GM23248 (cell line): ENCODE data around the gene PREX1. TPM values are rescaled to one million over a fixed set of nuclear protein-coding genes. Genes with fewer than 3 reads are reported as not detected.

Experiments
- DNase-seq: peaks from one replicate; pipeline ENCODE4 v3.0.0-alpha.2; 2015
- H2AFZ ChIP-seq: fragments of 200-600 bp; sonication (generic); 2 replicates; pipeline ENCODE4 v1.6.1; 2016; ENCODE audit warnings: antibody characterized with exemption
- H3F3A ChIP-seq: fragments of 200-600 bp; sonication (generic); 2 replicates; pipeline ENCODE4 v1.6.1; 2016; ENCODE audit warnings: mild to moderate bottlenecking, antibody characterized with exemption, mixed run types; ENCODE audit not compliant: insufficient read depth
- H3K27ac ChIP-seq: fragments of 200-600 bp; sonication (generic); 2 replicates; pipeline ENCODE4 v1.5.1; 2016; ENCODE audit warnings: mild to moderate bottlenecking
- H3K27me3 ChIP-seq: fragments of 200-600 bp; sonication (generic); replicated peaks from 2 replicates; pipeline ENCODE4 v1.6.1; 2016; ENCODE audit warnings: mild to moderate bottlenecking; ENCODE audit not compliant: insufficient read depth
- H3K36me3 ChIP-seq: fragments of 200-600 bp; sonication (generic); 2 replicates; pipeline ENCODE4 v1.6.1; 2016; ENCODE audit warnings: low read depth, mild to moderate bottlenecking
- H3K4me1 ChIP-seq: fragments of 200-600 bp; sonication (generic); 2 replicates; pipeline ENCODE4 v1.6.1; 2016; ENCODE audit warnings: mild to moderate bottlenecking; ENCODE audit not compliant: insufficient read depth
- H3K4me2 ChIP-seq: fragments of 200-600 bp; sonication (generic); one replicate; pipeline ENCODE4 v1.6.1; 2016; ENCODE audit warnings: mild to moderate bottlenecking; ENCODE audit not compliant: unreplicated experiment
- H3K4me3 ChIP-seq: fragments of 200-600 bp; sonication (generic); 2 replicates; pipeline ENCODE4 v1.5.1; 2016; ENCODE audit warnings: mild to moderate bottlenecking
- H3K79me2 ChIP-seq: fragments of 200-600 bp; sonication (generic); 2 replicates; pipeline ENCODE4 v1.6.1; 2016; ENCODE audit warnings: mild to moderate bottlenecking; ENCODE audit not compliant: insufficient read depth
- H3K9ac ChIP-seq: fragments of 200-600 bp; sonication (generic); 2 replicates; pipeline ENCODE4 v1.6.1; 2016; ENCODE audit warnings: mild to moderate bottlenecking
- H3K9me2 ChIP-seq: fragments of 200-600 bp; sonication (generic); 2 replicates; pipeline ENCODE4 v1.6.1; 2016; ENCODE audit warnings: mixed run types, mild to moderate bottlenecking, moderate library complexity; ENCODE audit not compliant: insufficient read depth
- H3K9me3 ChIP-seq: fragments of 200-600 bp; sonication (generic); one replicate; pipeline ENCODE4 v1.6.1; 2017; ENCODE audit warnings: low read depth
- H4K20me1 ChIP-seq: fragments of 200-600 bp; sonication (generic); 2 replicates; pipeline ENCODE4 v1.6.0; 2016; ENCODE audit not compliant: insufficient read depth
- EZH2 ChIP-seq: fragments of 200-600 bp; sonication (generic); IDR thresholded peaks from 2 replicates; pipeline ENCODE4 v1.6.1; 2018; ENCODE audit warnings: antibody characterized with exemption, mild to moderate bottlenecking; ENCODE audit not compliant: insufficient read depth, poor library complexity, severe bottlenecking
- EZH2phosphoT487 ChIP-seq: fragments of 200-600 bp; sonication (generic); IDR thresholded peaks from 2 replicates; pipeline ENCODE4 v1.6.1; 2018; ENCODE audit warnings: antibody characterized with exemption, moderate library complexity, mild to moderate bottlenecking, low read depth; ENCODE audit not compliant: insufficient read depth
- WGBS, 2 experiments: methylation state at CpG; one replicate each; pipeline ENCODE4 v1.1.6; 2015 to 2017; ENCODE audit warnings: low lambda C conversion rate in 2 of 2, low coverage in 1 of 2; ENCODE audit errors: missing lambda C conversion rate in 2 of 2; 5-methylcytosine and 5-hydroxymethylcytosine counted together
- in situ Hi-C: fragments of 300-500 bp; cut with MboI; formaldehyde crosslinking; loops from 2 replicates; pipeline ENCODE4 v1.15.0; 2020
- polyA plus RNA-seq: library from polyadenylated mRNA; unstranded; fragments of >200 nt; fragmentation: Nextera tagmentation; extraction: Ambion mirVana; gene quantifications from 2 replicates; pipeline ENCODE4 v1.2.1, GENCODE V29; 2016
- total RNA-seq: library from RNA; depleted of rRNA; stranded (reverse); fragments of >200 nt; shearing (Covaris generic); gene quantifications from 2 replicates; pipeline ENCODE4 v1.2.3, GENCODE V29; 2014

The PREX1 gene
- total and polyA plus RNA-seq, 2 experiments from 2014 or later = 0.13 to 0.65 TPM

DNA sequence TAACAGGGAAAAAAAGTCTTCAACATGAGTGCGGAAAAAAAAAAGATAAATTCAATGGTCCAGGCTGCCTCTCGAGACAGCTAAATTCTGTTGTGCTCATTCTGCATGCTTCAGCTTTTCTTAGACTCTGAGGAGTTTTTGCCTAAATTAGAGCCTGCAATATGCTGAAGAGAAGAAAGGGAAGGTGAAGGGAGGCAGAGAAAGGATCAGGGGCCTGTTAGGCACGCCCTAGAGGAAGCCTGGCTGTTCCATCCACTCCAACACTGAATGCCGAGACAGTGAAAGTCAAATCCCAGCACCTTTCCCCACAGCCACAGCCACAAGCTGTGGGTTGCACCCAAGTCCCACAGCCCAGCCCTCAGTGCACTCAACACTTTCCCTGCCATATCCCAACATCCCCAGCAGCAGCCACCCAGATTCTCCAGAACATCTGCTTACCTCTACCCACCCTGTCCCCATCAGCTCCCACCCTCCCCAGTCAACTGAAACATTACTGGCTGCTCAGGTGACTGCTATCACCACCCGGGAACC is 37.3 kb downstream of the PREX1 start:
- Histone ChIP-seq H3K27me3 (peaks cover 11% of the 10 kb centered on the region; the same call in 1 of the 2 replicates), H2AFZ (no peak overlapping the region), H3K4me1 (peaks cover 24% of the 10 kb centered on the region), H3K79me2 (no peaks in the 10 kb centered on the region), H3K9ac (no peak overlapping the region), H3K4me3 (no peak overlapping the region), H3K9me3 (no peaks in the 10 kb centered on the region), H3K4me2 (no peak overlapping the region), H3F3A (peaks cover 5% of the 10 kb centered on the region; the same call in 1 of the 2 replicates), H3K27ac (no peak overlapping the region), H3K36me3 (no peaks in the 10 kb centered on the region), H4K20me1 (no peaks in the 10 kb centered on the region), H3K9me2 (no peaks in the 10 kb centered on the region)
- DNase-seq = no peak
- TF ChIP-seq EZH2phosphoT487 = no peak
- no peak for TF ChIP-seq EZH2
- in situ Hi-C loops = no loop called here
- 83% methylated on average over 5 of the region's 5 CpGs for WGBS, 2 experiments

- H3K9ac ChIP-seq = no peak overlapping the region
- H2AFZ ChIP-seq = no peak overlapping the region
- no peak overlapping the region for H3K4me3 ChIP-seq
- H3K9me2 ChIP-seq = no peaks in the 10 kb centered on the region
- peaks cover 5% of the 10 kb centered on the region; the same call in 1 of the 2 replicates for H3F3A ChIP-seq
- H3K36me3 ChIP-seq = no peaks in the 10 kb centered on the region
- H3K9me3 ChIP-seq = no peaks in the 10 kb centered on the region
- DNase-seq = no peak
- H3K27ac ChIP-seq = no peak overlapping the region
- no peak overlapping the region for H3K4me2 ChIP-seq
- no peaks in the 10 kb centered on the region for H3K79me2 ChIP-seq
- TF ChIP-seq EZH2phosphoT487 (no peak), EZH2 (no peak)
- peaks cover 11% of the 10 kb centered on the region; the same call in 1 of the 2 replicates for H3K27me3 ChIP-seq
- peaks cover 24% of the 10 kb centered on the region for H3K4me1 ChIP-seq
- H4K20me1 ChIP-seq = no peaks in the 10 kb centered on the region
- WGBS, 2 experiments = 85 to 89% methylated on average over 9 of the region's 9 CpGs
- in situ Hi-C loops = no loop called here
Measured at GRCh38 chr20:48789781-48790472, 37.9 kb downstream of the PREX1 start.

DNA sequence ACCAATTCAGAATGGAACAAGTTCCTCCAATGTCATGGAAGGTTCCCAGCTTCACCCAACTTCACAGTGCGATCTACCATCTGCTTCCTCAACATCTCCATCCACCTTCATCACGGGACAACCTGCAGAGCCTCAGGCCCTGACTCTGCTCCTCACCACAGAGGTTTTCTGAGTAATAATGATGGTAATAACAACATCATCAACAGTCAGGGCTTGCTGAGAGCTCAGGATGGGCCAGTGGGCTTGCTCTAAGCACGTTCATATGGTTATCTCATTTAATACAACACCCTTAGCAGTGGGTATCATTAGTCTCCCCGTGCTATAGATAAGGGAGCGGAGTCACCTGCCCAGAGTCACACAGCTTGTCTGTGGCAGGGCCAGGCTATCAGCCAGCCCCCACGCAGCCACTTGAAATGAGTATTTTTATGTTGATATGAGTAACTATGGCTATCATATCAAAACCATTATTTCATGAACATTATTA is 38.6 kb downstream of the PREX1 start:
- in situ Hi-C loops = no loop called here

DNA sequence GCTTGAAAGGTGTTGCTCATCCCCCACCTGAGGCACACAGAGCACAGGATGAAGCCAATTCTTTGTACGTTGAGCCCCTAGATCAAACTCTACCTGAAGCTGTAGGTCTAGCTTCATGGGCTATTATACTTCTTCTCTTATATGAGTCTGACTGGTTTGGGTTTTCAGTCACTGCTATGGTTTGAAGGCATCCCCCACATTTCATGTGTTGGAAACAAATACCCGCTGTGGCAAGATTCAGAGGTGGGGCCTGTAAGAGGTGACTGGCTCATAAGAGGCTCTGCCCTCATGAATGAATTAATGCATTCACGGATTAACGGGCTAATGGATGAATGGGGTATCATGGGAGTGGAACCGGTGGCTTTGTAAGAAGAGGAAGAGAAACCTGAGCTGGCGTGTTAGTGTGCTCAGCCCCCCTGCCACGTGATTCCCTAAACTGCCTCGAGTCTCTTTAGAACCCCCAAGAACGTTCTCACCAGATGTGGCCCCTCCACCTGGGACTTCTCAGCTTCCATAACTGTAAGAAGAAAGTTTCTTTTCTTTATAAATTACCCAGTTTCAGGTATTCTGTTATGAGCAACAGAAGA is 39.2 kb downstream of the PREX1 start:
- TF ChIP-seq EZH2phosphoT487 (no peak), EZH2 (no peak)
- no peak overlapping the region for H3K9ac ChIP-seq
- H3K4me1 ChIP-seq = peaks cover 24% of the 10 kb centered on the region
- H3F3A ChIP-seq = peaks cover 5% of the 10 kb centered on the region; the same call in 1 of the 2 replicates
- no peaks in the 10 kb centered on the region for H3K9me3 ChIP-seq
- H3K9me2 ChIP-seq = no peaks in the 10 kb centered on the region
- H3K79me2 ChIP-seq = no peaks in the 10 kb centered on the region
- H4K20me1 ChIP-seq = no peaks in the 10 kb centered on the region
- peak overlapping the region; percentile 52 for H3K4me2 ChIP-seq
- H3K4me3 ChIP-seq = no peak overlapping the region
- 0 out of 2 replicates have a peak, but pooled peaks cover 7% of the 10 kb centered on the region for H3K27me3 ChIP-seq
- DNase-seq = no peak
- WGBS, 2 experiments = 80 to 86% methylated on average over 9 of the region's 9 CpGs
- in situ Hi-C loops = no loop called here
- no peak overlapping the region for H3K27ac ChIP-seq
- no peaks in the 10 kb centered on the region for H3K36me3 ChIP-seq
- H2AFZ ChIP-seq = no peak overlapping the region

More for the DNA sequence above, 38.6 kb downstream of the PREX1 start:
- peaks cover 5% of the 10 kb centered on the region; the same call in 1 of the 2 replicates for H3F3A ChIP-seq
- H3K36me3 ChIP-seq = no peaks in the 10 kb centered on the region
- no peak overlapping the region for H2AFZ ChIP-seq
- H3K27ac ChIP-seq = no peak overlapping the region
- no peaks in the 10 kb centered on the region for H3K79me2 ChIP-seq
- no peaks in the 10 kb centered on the region for H3K9me2 ChIP-seq
- peaks cover 24% of the 10 kb centered on the region for H3K4me1 ChIP-seq
- no peak overlapping the region for H3K9ac ChIP-seq
- H3K9me3 ChIP-seq = no peaks in the 10 kb centered on the region
- H3K4me3 ChIP-seq = no peak overlapping the region
- DNase-seq = no peak
- no peak overlapping the region for H3K4me2 ChIP-seq
- H4K20me1 ChIP-seq = no peaks in the 10 kb centered on the region
- WGBS, 2 experiments = 90 to 91% methylated on average over 6 of the region's 6 CpGs
- TF ChIP-seq EZH2 (no peak), EZH2phosphoT487 (no peak)
- H3K27me3 ChIP-seq = peaks cover 11% of the 10 kb centered on the region; the same call in 1 of the 2 replicates
